ENCODE measurements around the gene ADGRL3.
"Not testable (repeated sequence)": the region's sequence is repeated elsewhere in the genome, so short reads cannot be mapped to it uniquely, and the experiment has no call there.

ADGRL3 gene

DNA sequence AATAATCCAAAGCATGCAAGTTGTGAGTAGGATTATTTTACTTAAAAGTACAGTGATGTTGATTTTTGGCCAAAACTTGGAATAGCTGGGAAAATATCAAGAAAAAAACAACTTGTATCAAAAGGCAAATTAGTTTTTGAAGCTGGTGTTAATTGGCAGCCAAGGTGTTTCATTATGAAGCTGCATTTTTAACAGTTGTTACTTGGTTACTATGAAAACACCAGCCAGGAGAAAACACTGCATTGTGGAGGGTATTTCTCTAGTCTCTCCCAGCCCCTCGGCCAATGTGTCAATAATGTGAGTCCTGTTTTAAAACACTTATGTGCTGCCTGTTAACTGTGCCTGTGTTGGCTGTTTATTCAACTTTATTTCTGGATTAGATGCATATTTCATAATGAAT lies 733.4 kb downstream of the ADGRL3 start:
- no peak for DNase-seq

DNA sequence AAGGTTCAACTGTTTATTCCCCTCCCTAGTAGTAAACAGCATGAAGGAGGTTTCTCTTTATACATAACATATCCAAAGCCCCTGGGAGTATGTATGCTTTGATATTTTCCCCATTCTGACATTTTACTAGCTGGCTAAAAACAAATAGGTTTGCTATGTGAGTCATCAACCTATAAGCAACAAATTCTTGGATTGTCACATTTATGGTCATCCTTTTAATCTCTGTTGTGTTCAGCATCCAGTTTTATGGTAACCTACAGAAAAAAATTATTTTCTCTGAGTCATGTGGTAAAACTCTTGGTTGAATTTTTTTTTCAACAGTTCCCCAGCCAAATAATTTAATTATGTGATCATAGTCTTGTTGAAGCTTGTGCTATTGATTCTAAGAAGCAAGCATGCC lies 734.1 kb downstream of the ADGRL3 start:
- DNase-seq = no peak

DNA sequence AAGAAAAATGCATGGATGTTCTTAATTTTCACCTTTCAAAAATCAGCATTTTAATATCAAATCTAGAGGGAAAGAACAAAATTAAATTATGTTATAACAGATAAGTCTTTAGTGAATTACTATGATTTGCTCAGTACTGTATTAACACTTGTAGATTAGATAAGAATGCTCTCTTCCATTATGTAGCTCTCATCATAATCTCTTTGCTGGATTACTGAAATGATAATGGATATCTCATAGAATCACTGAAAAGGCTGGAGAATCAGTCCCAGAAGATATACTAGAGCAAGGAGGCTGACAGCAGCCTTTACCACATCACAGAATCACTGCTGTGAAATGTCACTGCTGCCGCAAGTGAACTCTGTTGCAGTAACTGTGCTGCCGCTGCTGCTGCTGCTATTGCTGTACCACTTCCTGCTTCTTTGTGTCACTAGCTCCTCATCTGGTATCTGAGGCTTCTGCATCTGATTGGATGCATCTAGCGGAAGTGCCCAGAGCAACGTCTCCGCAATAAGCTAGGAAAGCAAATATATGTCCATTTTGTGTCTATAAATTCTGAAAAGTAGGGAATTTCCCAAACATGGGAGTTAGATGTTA lies 738.2 kb downstream of the ADGRL3 start:
- no peak for DNase-seq

DNA sequence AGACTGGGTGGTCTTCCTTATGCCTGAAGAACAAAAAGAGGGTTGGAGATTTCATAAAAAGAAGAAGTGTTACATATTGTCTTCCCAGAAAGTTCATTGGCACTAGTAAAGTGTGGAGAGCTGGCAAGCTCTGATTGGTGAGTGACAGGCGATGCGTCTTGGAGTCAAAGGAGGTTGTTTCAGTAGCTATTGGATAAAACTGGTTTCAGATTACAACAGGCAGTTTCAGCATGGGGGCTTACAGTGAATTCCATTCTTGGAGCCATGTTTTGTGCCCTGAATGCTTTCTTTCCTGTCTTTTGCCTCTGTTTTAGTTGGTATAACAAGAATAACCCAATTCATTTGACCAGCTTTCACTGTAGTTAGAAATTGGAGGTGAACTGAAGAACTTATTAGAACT lies 750.5 kb downstream of the ADGRL3 start:
- DNase-seq = no peak

DNA sequence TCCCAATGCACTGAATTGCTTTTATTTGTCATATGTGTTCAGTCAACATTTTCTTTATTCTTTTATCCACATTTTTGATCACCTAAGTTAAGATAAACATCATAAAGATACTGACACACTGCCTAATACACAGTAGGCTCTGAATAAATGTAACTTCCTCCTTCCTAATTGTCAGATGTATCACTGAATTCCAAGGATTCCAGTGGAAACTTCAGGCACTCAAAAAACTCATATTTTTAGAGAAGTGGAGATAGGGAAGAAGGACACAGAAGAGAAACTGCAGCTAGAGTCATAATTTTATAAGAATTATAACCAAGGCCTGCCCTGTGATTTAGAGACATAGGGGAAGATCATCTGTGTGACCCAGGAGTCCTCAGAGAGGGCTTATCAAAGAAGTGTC lies 753.3 kb downstream of the ADGRL3 start:
- no peak for DNase-seq

DNA sequence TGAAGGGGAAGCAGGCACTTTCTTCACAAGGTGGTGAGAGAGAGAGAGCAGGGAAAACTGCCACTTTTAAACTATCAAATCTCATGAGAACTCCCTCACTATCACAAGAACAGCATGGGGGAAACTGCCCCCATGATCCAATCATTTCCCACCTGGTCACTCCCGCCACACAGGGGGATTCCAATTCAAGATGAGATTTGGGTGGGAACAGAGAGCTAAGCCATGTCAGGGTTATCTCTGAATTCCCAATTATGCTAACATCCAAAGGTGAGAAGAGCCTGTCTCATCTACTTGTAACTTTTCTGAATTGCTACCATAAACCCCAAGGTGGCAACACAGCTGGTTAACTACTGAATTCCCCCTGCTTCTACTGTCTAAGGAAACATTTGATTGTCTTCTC lies 758.5 kb downstream of the ADGRL3 start:
- no peak for DNase-seq

DNA sequence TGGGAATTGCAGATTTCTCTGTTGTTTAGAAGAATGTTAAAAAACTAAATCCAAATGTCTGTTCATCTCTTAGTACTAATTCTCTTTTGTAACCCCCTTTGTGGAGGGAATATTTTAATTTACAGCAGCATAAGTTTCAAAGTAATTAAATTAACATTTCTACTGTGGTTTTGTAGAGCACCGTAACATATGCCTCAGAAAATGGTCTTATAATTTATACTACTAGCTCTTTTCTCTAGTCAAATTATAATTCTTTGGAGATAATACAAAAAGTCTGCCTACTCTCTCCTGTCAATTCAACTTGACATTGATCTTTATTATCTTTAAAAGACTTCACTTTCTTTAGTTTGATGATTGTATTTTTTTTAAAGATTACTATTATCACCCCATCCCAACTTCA lies 759.0 kb downstream of the ADGRL3 start:
- no peak for DNase-seq

DNA sequence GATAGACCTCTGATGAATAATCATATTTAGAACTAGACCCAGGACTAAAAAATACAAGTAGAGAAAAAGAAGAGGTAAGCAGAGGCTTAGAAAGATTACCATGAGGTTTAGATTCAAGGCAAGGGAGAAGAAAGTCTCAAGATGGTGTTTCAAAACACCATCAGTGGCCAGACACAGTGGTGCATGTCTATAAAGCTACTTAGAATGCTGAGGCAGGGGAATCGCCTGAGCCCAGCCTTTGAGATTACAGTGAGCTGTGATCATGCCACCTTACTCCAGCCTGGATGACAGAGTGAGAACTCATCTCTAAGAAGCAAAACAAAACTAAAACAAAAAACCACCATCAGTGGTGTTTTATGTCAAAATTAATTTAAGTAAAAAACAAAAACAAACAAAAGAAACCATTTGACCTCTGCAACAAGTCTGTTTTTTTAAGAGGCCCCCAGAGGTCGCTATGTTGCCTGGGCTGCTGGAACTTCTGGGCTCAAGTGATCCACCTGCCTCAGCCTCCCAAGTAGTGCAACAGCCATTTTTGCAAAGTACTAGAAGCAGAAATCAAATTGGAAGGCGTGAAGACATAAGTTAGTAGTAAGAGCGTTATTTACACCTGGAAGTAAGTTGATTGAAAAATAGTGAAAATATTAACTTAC lies 784.3 kb downstream of the ADGRL3 start:
- DNase-seq = no peak

DNA sequence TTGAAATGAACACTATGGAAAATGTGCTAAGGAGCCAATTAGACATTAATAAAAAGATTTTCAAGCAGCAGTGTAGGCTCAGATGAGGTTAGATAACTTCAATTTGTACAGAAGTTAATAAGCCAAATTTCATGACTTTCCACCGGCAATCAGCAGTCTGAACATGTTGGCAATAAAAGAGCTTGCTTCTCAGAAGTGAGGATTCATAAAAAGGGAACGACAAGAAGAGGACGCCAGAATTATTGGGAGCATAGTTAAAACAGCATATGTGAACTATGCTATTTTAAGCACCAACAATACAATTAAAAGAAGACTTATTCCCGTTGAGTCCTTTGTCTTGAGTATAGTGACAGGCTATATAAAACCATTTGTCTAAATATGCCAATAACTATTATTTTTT lies 785.3 kb downstream of the ADGRL3 start:
- DNase-seq = no peak

DNA sequence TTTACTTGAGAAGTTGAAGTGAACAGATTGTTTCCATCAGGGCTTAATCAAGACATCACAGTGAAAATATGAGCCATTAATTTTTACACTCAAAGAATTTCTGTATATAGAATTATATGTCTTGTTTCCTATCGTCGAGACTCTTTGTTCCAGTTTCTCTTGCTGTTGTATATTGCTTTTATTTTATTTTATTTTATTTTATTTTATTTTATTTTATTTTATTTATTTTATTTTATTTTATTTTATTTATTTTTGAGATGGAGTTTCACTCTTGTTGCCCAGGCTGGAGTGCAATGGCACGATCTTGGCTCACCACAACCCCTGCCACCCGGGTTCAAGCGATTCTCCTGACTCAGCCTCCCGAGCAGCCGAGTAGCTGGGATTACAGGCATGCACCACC lies 786.8 kb downstream of the ADGRL3 start:
- DNase-seq = not testable (repeated sequence)

DNA sequence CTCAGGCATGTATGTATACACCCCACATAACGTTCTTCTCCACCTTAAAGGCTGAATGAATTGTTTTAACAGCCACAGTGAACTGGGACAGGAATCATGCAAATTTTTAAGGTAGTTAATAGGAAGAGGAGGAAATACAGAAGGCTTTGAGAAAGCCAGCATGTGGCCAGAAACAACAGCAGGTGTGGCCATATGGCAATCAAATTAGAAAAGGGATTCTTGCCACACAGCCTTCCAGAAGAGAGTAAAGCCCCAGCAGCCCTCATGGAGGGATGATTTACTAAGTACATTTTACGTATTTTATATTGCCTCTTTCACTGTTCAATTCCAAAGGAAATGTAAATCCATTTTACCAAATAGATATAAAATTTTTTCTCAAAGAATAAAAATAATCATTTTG lies 792.2 kb downstream of the ADGRL3 start:
- DNase-seq = peak; percentile 24

DNA sequence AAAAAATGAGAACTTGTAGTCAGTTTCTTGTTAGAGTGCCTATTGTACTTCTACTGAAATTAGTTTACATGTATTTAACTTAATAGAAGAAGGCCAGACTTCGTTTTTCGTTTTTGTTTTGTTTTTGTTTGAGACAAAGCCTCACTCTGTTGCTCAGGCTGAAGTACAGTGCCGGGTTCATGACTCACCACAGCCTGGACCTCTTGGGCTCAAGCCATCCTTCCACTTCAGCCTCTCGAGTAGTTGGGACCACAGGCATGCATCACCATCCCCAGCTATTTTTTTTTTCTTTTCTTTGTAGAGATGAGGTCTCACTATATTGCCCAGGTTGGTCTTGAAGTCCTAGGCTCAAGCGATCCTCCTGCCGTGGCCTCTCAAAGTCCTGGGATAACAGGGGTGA lies 793.9 kb downstream of the ADGRL3 start:
- no peak for DNase-seq

DNA sequence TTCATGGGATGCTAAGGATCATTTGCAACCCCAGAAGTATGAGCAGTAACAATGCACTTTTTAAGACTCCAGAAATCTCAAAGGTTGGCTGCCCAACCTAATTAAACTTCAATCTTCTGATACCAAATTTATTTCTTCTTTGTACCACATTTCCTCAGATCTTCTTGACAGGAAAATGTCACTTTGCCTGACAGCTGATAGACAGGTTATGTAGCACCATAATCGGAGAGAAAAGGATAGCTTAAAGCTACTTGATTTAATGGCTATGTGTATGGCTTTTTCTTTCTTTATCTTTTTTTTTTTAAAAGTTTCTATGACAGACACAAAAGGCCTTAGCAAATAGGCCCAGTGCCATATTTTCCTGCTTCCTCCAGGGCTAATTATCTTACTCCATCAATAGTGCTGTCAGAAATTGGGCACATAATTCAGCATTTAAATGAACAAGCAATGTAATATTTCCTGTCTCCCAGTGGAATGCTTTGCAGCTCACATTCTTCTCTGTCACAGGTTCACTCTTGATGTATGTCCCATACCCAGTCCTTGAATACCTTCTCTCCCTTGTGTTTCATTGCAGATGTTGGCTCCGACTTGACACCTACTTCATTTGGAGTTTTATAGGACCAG lies 795.7 kb downstream of the ADGRL3 start:
- DNase-seq = no peak

DNA sequence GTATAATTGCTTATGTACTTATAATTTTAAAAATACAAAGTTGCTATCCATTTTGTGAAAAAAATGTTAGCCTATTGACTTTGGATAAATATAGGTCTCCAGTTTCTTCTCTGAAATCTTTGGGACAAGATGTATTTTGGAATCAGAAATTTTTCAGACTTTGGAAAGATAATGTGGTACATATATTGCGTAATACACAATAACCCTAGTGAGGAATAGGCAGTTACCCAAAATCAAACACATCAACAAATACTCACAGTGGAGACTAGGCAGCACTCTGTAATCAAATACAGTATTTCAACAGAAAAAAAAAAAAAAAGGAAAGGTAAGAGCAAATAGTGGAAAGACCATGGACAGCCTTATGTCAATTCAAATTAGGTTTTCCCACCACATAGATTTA lies 796.8 kb downstream of the ADGRL3 start:
- DNase-seq = no peak

DNA sequence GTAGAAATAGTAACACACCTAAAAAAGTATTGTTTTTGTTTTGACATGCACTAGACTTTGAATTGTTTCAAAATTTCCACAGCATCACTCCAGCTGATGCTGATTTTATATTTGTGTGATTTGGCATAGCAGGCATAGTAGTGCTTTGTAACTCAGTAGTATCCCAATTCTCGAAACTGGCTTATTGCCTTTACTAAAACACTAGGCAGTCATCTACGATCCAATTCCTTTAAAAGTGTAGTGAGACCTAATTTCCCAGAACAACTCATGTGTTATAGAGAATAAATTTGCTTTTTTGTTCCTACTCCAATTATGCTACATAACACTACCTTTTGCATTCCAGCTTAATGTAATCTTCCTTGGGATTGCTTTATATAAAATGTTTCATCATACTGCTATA lies 797.7 kb downstream of the ADGRL3 start:
- DNase-seq = no peak

DNA sequence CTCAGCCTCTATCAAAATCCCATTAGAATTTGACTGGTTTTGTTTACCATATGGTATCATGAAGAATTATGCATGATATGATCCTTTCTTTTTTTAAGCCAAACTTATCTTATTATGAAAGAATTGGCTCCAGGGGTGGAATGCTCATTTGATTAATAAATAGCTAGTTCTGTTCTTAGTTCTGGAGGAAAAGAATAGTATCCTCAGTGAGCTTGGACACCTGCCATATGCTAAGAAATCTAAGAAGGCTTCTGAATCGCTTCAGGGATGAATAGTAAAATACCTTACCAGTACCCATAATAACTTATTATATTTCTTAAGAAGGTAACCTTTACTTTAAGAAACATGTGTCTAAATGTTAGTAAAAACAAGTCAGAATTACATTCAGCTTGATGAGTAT lies 803.6 kb downstream of the ADGRL3 start:
- no peak for DNase-seq

DNA sequence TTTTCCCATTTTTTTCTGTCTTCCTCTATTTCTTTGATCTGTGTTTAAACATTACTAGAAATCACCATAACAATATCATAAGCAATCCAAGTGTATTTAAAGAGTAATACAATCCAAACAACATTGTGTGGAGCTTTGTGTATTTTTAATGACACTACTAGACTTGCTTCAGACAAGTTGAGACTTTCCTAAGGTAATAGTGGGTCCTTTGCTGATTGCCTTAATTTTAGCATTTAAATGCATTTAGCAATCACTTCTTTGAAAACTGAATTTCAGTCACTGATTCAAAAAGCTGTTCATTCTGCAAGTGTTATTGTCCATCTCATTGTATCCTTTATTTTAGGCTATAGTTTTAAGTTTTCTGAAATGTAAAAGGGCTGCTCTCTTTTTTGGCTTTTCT lies 804.8 kb downstream of the ADGRL3 start:
- DNase-seq = no peak

DNA sequence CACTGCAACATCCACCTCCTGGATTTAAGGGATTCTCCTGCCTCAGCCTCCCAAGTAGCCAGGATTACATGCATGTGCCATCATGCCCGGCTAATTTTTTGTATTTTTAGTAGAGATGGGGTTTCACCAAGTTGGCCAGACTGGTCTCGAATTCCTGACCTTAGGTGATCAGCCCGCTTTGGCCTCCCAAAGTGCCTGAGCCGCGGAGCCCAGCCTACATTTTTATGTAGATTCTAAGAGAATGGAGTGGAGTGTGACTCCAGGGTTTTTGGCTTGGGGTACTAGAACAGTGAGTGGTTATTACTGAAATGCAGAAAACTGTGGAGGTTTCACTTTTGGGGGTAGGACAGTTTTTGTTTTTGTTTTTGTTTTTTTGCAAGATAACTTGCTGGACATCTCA lies 806.0 kb downstream of the ADGRL3 start:
- DNase-seq = no peak

DNA sequence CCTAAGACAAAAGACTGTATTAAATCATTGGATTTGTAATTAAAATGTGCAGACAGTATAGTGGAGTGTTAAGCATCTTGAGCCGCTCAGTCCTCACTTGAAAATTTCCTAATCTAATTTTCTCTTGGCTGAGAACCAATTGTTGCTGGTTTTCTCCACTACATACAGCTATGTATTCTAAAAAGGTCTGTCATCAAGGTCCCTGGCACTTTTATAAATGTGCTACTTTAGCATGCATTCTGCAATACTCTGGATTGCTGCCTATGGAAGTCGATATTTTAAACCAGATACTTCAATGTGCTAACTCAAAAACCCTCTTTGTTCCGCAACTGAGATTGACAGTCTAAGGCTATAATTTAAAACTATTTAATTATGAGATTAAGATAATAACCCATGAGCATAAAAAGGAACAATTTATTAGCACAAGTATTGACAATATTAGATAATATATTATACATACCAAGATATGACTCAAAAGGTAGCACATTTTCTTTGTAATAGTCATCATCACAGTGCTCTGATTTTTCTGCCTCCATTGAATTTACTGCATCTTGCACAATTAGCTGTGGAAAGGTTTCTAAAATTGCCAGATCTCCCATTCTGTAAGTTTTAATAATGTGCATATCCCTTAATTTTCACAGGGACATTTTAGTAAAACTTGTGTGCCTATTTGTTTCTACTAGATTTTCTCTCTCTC lies 815.1 kb downstream of the ADGRL3 start:
- DNase-seq = no peak

DNA sequence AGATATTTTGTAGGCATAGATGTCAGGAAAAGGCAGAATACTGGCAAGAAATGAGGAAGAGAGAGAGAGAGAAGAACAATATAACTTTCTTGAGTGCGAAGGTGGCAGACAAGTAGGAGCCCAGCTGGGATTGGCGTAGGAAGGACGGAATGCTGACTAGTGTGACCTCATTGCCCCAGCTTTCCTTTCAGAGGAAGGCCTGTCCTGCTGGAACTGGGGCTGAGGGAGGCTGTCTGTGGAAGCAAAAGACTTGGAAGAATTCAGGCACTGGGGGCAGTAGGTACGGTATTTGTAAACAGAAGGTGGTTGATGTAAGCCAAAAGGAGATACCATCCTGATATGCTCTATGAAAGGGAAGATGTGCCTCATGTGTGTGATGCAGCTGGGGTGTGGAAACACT lies 818.4 kb downstream of the ADGRL3 start:
- no peak for DNase-seq

DNA sequence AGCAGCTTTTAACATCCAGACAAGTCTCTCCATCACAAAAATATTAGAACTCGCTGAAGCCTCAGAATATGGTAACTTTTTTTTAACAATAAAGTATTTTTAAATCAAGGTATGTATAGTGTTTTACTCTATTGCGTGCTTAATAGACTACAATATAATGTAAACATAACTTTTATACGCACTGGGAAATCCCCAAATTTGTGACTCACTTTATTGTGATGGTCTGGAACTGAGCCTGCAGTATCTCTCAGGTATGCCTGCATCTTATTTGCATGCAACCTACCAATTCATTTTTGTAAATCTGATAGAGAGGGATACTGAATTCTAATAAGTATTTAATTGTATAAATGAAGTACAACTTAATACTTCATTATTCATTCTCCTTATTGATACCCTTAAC lies 823.5 kb downstream of the ADGRL3 start:
- DNase-seq = no peak

DNA sequence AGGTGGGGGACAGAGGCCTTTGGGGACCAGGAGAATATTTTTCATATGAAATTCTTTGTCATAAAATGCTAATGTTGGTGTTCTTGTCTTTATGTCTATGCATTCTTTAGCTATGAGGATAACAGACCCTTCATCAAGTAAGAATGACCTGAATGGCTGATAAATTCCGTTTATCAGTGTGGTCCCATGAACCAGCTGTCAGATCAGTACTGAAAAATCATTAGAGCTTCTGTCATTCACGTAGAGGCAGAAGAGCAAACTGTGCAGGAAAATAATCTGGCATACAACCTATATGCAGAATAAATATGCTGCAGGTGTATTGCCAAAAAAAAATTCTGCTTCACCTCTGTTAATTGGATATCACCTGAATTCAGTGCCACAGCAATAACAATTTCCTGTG lies 828.6 kb downstream of the ADGRL3 start:
- no peak for DNase-seq

DNA sequence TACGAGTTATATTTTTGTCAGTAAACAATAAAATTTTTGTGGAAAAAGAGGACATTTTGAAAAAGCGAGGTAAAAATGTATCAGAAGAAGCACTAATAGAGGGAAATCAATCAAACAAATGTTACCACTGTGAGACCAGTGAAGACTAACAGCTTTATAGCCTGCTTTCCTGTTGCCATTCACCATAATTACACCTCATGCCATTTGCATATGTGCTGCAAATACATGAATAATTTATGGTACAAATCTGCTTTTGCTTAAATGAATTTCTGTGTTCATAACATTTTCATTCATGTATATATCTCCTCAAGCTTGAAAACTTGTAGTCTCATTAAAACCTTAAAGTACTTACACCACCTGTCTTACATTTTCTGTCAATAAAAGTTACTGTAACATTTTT lies 830.8 kb downstream of the ADGRL3 start:
- DNase-seq = no peak

DNA sequence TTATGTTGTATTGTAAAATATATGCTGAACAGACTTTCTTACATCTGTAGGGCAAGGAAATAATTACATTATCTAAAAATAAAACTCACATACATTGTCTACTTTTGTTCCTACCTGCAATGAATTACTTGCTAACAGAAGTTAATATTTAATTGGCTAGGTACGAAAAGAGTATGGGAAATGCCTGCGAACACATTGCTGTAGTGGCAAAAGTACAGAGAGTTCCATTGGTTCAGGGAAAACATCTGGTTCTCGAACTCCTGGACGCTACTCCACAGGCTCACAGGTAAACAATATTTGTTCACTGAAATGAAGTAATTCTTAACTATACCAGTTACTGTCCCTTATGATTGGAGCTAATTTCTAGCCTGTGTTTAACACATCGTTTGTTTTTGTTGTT lies 837.4 kb downstream of the ADGRL3 start:
- DNase-seq = no peak
